ENCODE measurements around the gene USP13. TPM values are rescaled to one million over a fixed set of nuclear protein-coding genes. Genes with fewer than 3 reads are reported as not detected.

USP13 gene
- total and polyA plus RNA-seq, 2 of the 13 experiments (the other 11 are each of a cell fraction or from before 2014, with no cell fraction given): 15.9 to 36.7 TPM

- TF ChIP-seq PBX3 (CRISPR knock-in tag; IDR thresholded peaks at IDR 0.05; ENCODE audit: borderline replicate concordance): no peak
- TF ChIP-seq JUNB (CRISPR knock-in tag; IDR thresholded peaks at IDR 0.05; ENCODE audit: borderline replicate concordance): no peak
- TF ChIP-seq ZNF44 (CRISPR knock-in tag; IDR thresholded peaks at IDR 0.05): no peak
- TF ChIP-seq AKAP8 (CRISPR knock-in tag; IDR thresholded peaks at IDR 0.05): no peak
- no peak for TF ChIP-seq TCF12 (IDR thresholded peaks at IDR 0.05)
- peak; percentile 49; the same call in 1 of the 2 replicates for TF ChIP-seq TCF12 (CRISPR knock-in tag; IDR thresholded peaks at IDR 0.05)
- no peak for TF ChIP-seq ZNF138 (CRISPR knock-in tag; IDR thresholded peaks at IDR 0.05; ENCODE audit: low read depth)
- TF ChIP-seq IKZF1 (IDR thresholded peaks at IDR 0.05): no peak
- no peak for TF ChIP-seq ZNF20 (CRISPR knock-in tag; IDR thresholded peaks at IDR 0.05)
- TF ChIP-seq RARG (CRISPR knock-in tag; IDR thresholded peaks at IDR 0.05; ENCODE audit: low read depth): no peak
- TF ChIP-seq, protein P1, sequence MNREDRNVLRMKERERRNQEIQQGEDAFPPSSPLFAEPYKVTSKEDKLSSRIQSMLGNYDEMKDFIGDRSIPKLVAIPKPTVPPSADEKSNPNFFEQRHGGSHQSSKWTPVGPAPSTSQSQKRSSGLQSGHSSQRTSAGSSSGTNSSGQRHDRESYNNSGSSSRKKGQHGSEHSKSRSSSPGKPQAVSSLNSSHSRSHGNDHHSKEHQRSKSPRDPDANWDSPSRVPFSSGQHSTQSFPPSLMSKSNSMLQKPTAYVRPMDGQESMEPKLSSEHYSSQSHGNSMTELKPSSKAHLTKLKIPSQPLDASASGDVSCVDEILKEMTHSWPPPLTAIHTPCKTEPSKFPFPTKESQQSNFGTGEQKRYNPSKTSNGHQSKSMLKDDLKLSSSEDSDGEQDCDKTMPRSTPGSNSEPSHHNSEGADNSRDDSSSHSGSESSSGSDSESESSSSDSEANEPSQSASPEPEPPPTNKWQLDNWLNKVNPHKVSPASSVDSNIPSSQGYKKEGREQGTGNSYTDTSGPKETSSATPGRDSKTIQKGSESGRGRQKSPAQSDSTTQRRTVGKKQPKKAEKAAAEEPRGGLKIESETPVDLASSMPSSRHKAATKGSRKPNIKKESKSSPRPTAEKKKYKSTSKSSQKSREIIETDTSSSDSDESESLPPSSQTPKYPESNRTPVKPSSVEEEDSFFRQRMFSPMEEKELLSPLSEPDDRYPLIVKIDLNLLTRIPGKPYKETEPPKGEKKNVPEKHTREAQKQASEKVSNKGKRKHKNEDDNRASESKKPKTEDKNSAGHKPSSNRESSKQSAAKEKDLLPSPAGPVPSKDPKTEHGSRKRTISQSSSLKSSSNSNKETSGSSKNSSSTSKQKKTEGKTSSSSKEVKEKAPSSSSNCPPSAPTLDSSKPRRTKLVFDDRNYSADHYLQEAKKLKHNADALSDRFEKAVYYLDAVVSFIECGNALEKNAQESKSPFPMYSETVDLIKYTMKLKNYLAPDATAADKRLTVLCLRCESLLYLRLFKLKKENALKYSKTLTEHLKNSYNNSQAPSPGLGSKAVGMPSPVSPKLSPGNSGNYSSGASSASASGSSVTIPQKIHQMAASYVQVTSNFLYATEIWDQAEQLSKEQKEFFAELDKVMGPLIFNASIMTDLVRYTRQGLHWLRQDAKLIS (CRISPR knock-in tag; IDR thresholded peaks at IDR 0.05): no peak
- no peak for TF ChIP-seq MBNL3 (CRISPR knock-in tag; conservative IDR thresholded peaks at IDR 0.05)
- peak; percentile 74; the same call in 1 of the 2 replicates for TF ChIP-seq BRD4 (CRISPR knock-in tag; IDR thresholded peaks at IDR 0.05)
- peak; percentile 93 for TF ChIP-seq POLR2AphosphoS5 (IDR thresholded peaks at IDR 0.05; ENCODE audit: low read depth, low read length)
- no peak for TF ChIP-seq PTBP1 (IDR thresholded peaks at IDR 0.05; ENCODE audit: low read depth, low read length, poor library complexity, severe bottlenecking)
- 0 out of 2 replicates have a peak, but pooled peaks have one; percentile 39 for TF ChIP-seq ZNF264 (CRISPR knock-in tag; IDR thresholded peaks at IDR 0.05)
- TF ChIP-seq ZNF556 (CRISPR knock-in tag; IDR thresholded peaks at IDR 0.05; ENCODE audit: borderline replicate concordance): peak; percentile 55; the same call in 1 of the 2 replicates
- TF ChIP-seq EED (CRISPR knock-in tag; IDR thresholded peaks at IDR 0.05): no peak; the same call in 1 of the 2 replicates
- TF ChIP-seq REL (CRISPR knock-in tag; conservative IDR thresholded peaks at IDR 0.05): no peak
- no peak for TF ChIP-seq KDM1A (CRISPR knock-in tag; IDR thresholded peaks at IDR 0.05)
- TF ChIP-seq ZNF160 (CRISPR knock-in tag; IDR thresholded peaks at IDR 0.05): no peak
- no peak for TF ChIP-seq ZNF17 (CRISPR knock-in tag; IDR thresholded peaks at IDR 0.05)
- TF ChIP-seq ATAD3A (CRISPR knock-in tag; IDR thresholded peaks at IDR 0.05): no peak
- TF ChIP-seq EP300 (IDR thresholded peaks at IDR 0.05; ENCODE audit: low read depth in 2 of 2, low read length in 2 of 2): no peak
- no peak for TF ChIP-seq EP300 (CRISPR knock-in tag; IDR thresholded peaks at IDR 0.05; ENCODE audit: borderline replicate concordance)
- no peak for TF ChIP-seq ZBTB2 (CRISPR knock-in tag; IDR thresholded peaks at IDR 0.05; ENCODE audit: low read depth)
Measured at GRCh38 chr3:179604321-179605078, 48.3 kb upstream of the USP13 start, which contains the start of the genes MRPL47 and NDUFB5 (continued).

All from HepG2 (cell line).